Measurements from ENCODE around the gene RTN4RL1.

DNA sequence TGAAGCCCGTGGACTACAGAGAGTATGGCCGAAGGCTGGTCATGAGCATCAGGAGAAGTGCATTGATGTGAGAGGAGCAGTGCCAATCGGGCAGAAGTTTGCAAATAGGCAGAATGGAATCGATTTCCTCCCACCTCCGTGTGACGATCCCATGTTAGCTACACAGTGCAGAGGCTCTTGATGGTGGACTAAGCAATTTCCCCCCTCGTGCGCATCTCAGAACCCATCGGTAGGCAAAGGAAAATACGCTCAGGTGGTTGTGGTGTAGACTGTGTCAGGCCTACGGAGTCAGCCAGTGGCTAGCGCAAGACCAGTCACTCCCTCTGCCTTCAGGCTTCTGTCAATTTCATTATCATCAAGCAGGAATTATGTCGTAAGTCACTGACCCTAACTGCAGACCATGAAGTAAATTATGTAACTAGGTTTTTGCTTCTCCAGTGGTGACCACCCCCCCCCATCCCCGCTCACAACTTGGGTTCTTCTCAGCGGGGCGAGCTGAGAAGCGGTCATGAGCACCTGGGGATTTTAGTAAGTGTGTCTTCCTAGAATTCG lies 128.0 kb downstream of the RTN4RL1 start:
- TF ChIP-seq CTCF (conservative IDR thresholded peaks at IDR 0.05; ENCODE audit: low read length) (no peak), EZH2phosphoT487 (IDR thresholded peaks at IDR 0.05; ENCODE audit: borderline replicate concordance) (no peak)

All from Loucy (cell line).